Mesothelial cell of epicardium (in vitro differentiated cells): ENCODE data around the gene ROS1. TPM values are rescaled to one million over a fixed set of nuclear protein-coding genes. Genes with fewer than 3 reads are reported as not detected.
"Not testable (repeated sequence)": the region's sequence is repeated elsewhere in the genome, so short reads cannot be mapped to it uniquely, and the experiment has no call there.

Source experiments
- DNase-seq, 2 experiments: peaks; one replicate each; pipeline ENCODE4 v3.0.0; 2021; ENCODE audit warnings: low spot score in 2 of 2; ENCODE audit not compliant: unreplicated experiment in 2 of 2
- H3K27ac Mint-ChIP-seq: 2 replicates; pipeline ENCODE4 v1.8.0; 2021; ENCODE audit warnings: mixed read lengths
- H3K27me3 Mint-ChIP-seq: 2 replicates; pipeline ENCODE4 v1.8.0; 2021; ENCODE audit warnings: low read depth, mixed read lengths
- H3K36me3 Mint-ChIP-seq: 2 replicates; pipeline ENCODE4 v1.8.0; 2021; ENCODE audit warnings: mixed read lengths
- H3K4me1 Mint-ChIP-seq: 2 replicates; pipeline ENCODE4 v1.8.0; 2021; ENCODE audit warnings: mixed read lengths
- H3K4me3 Mint-ChIP-seq: 2 replicates; pipeline ENCODE4 v1.8.0; 2021; ENCODE audit warnings: mild to moderate bottlenecking, moderate library complexity, mixed read lengths
- H3K9me3 Mint-ChIP-seq: 2 replicates; pipeline ENCODE4 v1.8.0; 2021; ENCODE audit warnings: mixed read lengths
- total RNA-seq: library from RNA; stranded (reverse); gene quantifications from 3 replicates; pipeline ENCODE4 v1.2.1, GENCODE V29; 2021
- TF ChIP-seq, protein P1 (sequence below): fragments of 200-600 bp; sonication (generic); IDR thresholded peaks from one replicate; pipeline ENCODE4 v1.5.0; 2021; ENCODE audit warnings: antibody characterized with exemption; ENCODE audit not compliant: unreplicated experiment

ROS1 gene
- total RNA-seq, 1 donor from 2014 or later = not detected

DNA sequence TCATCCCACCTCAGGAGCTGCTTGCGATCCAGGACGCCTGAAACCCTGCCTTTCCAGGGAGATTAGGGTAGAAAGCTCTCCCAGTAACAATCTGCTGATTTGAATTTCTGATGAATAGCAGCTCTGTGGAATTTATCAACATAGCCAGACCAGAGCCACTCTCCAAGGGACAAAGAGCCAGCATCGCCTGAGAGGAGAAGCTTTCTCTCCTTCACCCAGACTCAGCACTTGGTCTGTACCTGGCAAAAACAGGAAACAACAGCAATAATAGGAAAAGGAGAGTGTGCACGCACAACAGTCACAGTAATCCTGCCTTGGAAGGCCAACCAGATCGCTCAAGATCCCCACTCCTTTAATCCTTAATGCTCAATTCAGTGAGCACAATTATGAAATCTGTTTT is 22.3 kb upstream of the ROS1 start:
- no peak for DNase-seq
- peaks cover 35% of the 10 kb centered on the region for H3K4me1 Mint-ChIP-seq
- no peaks in the 10 kb centered on the region for H3K36me3 Mint-ChIP-seq
- TF ChIP-seq, protein P1, sequence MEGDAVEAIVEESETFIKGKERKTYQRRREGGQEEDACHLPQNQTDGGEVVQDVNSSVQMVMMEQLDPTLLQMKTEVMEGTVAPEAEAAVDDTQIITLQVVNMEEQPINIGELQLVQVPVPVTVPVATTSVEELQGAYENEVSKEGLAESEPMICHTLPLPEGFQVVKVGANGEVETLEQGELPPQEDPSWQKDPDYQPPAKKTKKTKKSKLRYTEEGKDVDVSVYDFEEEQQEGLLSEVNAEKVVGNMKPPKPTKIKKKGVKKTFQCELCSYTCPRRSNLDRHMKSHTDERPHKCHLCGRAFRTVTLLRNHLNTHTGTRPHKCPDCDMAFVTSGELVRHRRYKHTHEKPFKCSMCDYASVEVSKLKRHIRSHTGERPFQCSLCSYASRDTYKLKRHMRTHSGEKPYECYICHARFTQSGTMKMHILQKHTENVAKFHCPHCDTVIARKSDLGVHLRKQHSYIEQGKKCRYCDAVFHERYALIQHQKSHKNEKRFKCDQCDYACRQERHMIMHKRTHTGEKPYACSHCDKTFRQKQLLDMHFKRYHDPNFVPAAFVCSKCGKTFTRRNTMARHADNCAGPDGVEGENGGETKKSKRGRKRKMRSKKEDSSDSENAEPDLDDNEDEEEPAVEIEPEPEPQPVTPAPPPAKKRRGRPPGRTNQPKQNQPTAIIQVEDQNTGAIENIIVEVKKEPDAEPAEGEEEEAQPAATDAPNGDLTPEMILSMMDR = no peak
- H3K4me3 Mint-ChIP-seq = no peak overlapping the region
- H3K27me3 Mint-ChIP-seq = no peaks in the 10 kb centered on the region
- H3K27ac Mint-ChIP-seq = peak overlapping the region; percentile 55
- no peaks in the 10 kb centered on the region for H3K9me3 Mint-ChIP-seq

DNA sequence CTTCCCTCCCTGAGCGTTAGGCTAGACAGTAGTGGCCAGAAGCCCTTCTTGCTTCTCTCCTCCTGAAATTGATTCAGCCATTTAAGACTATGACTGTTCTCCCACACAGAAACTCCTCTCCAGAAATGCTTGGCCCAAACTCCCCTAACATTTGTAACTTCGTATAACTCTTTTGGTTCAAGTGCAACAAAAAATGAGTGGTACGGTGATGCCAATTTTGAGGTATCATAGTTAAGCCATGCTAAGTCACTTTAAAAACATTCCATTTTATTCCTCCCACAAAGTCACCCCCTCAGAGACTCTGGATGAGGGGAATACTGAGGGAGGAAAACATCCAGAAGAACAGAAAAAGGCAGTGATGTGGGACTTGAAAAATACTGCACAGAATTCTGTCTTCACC is 21.1 kb upstream of the ROS1 start:
- DNase-seq = no peak
- no peak overlapping the region for H3K27ac Mint-ChIP-seq
- no peaks in the 10 kb centered on the region for H3K9me3 Mint-ChIP-seq
- H3K27me3 Mint-ChIP-seq = no peaks in the 10 kb centered on the region
- H3K36me3 Mint-ChIP-seq = no peaks in the 10 kb centered on the region
- peaks cover 35% of the 10 kb centered on the region for H3K4me1 Mint-ChIP-seq
- no peak overlapping the region for H3K4me3 Mint-ChIP-seq
- TF ChIP-seq, protein P1 = no peak

DNA sequence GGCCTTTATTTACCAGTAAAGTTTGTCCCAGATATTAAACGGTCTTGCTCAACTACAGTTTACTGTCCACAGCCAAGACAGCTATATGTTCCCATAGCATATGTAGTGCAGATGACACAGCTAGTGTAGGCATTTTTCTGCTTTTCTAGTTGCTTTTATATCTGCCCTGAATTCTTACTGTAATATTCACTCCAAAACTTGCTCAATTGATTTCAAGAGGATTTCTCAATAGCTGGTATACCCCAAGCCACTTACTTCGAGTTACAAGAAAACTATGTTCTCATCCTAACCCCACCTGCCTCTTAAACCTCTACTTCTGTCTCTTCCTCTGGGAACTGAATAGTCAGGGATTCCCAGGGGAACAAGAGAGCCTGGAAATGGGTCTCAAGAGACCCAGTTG is 18.9 kb upstream of the ROS1 start:
- no peaks in the 10 kb centered on the region for H3K27me3 Mint-ChIP-seq
- H3K9me3 Mint-ChIP-seq = peaks cover 3% of the 10 kb centered on the region
- TF ChIP-seq, protein P1 = no peak
- H3K4me3 Mint-ChIP-seq = no peak overlapping the region
- H3K4me1 Mint-ChIP-seq = peaks cover 17% of the 10 kb centered on the region
- no peak overlapping the region for H3K27ac Mint-ChIP-seq
- H3K36me3 Mint-ChIP-seq = no peaks in the 10 kb centered on the region
- no peak for DNase-seq

DNA sequence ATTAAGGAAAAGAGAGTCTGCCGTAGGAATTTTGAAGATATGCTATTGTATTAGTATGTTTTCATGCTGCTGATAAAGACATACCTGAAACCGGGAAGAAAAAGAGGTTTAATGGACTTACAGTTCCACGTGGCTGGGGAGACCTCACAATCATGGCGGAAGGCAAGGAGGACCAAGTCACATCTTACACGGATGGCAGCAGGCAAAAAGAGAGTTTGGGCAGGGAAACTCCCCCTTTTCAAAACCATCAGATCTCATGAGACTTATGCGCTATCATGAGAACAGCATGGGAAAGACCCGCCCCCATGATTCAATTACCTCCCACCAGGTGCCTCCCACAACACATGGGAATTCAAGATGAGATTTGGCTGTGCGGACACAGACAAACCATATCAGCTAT is 16.6 kb upstream of the ROS1 start:
- not testable (repeated sequence) for H3K9me3 Mint-ChIP-seq, DNase-seq, H3K36me3 Mint-ChIP-seq, H3K27ac Mint-ChIP-seq, H3K27me3 Mint-ChIP-seq, H3K4me1 Mint-ChIP-seq, H3K4me3 Mint-ChIP-seq

DNA sequence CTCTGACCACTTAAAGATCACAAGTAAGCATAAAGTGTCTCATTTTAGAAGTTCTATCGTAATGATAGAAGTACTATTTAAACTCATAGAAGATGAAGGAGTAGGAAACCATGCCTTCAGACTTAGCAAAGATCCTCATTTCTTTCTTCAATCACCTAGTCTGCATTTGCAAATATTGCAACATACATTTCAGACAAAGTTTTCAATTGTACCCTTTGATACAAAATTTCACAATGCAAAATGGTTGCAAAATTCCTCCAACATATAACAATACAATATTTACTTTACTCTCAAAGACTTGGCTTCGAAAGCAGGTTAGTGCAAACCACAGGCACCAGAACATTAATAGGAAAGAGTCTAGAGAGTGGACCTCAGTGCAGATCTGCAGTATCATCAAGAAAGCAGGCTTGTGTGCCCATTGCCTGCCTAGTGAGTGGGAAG is 16.1 kb upstream of the ROS1 start:
- no peaks in the 10 kb centered on the region for H3K4me1 Mint-ChIP-seq
- H3K9me3 Mint-ChIP-seq = peaks cover 8% of the 10 kb centered on the region
- no peak overlapping the region for H3K4me3 Mint-ChIP-seq
- no peaks in the 10 kb centered on the region for H3K27me3 Mint-ChIP-seq
- H3K36me3 Mint-ChIP-seq = no peaks in the 10 kb centered on the region
- no peak overlapping the region for H3K27ac Mint-ChIP-seq
- DNase-seq = no peak
- TF ChIP-seq, protein P1 = no peak

DNA sequence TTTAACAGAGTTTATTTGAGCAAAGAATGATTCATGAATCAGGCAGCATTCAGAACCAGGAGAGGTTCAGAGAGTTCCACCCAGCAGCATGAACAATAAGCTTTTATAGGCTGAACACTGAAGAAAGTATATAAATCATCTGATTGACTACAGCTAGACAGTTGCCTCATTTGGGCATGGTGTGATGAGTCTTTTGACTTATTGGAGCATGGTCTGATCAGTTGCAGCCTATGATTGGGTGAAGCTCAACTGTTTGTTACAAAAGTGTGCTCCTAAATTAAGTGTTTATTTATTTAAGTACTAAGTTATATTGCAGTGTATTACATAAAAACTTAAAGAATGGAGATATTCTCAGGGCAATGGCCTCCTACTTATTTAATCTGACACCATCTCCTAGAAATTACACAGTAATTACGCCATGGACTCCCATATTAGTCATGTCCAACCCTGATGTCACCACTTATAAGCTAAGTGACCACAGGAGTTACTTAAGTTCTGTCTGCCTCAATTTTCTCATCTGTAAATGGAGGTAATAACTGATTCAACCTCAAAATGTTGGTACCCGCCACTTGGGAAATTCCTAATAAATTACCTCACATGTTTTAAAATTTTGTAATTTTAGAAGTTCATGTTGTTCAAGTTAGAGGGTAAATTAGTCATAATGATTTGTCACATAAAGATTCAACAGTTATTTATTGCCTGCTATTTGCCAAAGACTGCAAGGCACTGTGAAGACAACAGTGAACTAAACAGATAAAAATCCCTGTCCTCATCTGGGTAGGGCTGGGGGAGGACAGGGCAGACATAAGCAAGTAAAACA is 15.2 kb upstream of the ROS1 start:
- TF ChIP-seq, protein P1 = no peak
- DNase-seq = no peak
- Mint-ChIP-seq H3K4me1 (no peaks in the 10 kb centered on the region), H3K27me3 (no peaks in the 10 kb centered on the region), H3K27ac (no peak overlapping the region), H3K36me3 (no peaks in the 10 kb centered on the region), H3K4me3 (no peak overlapping the region), H3K9me3 (peaks cover 8% of the 10 kb centered on the region)
